Prostate gland (tissue), 2 donors: ENCODE measurements around the gene TENT5A.

Source experiments
- CTCF ChIP-seq, 4 experiments: fragments of 200-600 bp in 2 of 4; fragments of 450-650 bp in 2 of 4; sonication (generic) in 2 of 4; IDR thresholded peaks; 1 replicate in 3 of 4; 2 replicates in 1 of 4; pipeline ENCODE4 v1.5.1; 2016 to 2019; ENCODE audit warnings: antibody characterized with exemption in 4 of 4, mild to moderate bottlenecking in 2 of 4, moderate library complexity in 2 of 4
- POLR2AphosphoS5 ChIP-seq: sonication (generic); formaldehyde crosslinking; IDR thresholded peaks from one replicate; pipeline ENCODE4 v1.6.1; 2017; ENCODE audit warnings: antibody characterized with exemption

DNA sequence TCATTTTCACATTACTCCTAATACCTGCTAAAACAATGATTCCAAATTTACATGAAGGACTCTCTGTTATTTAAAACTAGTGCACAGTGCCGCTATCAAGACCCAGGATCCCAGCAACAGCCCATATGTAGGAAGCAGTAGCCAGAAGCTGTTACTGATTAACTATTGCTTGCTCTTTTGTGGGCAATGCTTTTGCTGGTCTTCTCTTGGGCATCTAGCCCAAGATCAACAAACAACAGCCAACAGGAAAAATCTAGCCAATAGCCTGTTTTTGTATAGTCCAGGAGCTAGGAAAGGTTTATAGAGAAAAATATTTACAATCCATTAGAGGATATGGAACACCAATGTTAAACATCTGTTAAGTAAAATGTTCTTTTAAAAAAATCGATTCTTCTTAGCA is 22.1 kb upstream of the TENT5A start:
- TF ChIP-seq CTCF (IDR thresholded peaks at IDR 0.05) (no peak), POLR2AphosphoS5 (no peak)
